Breast epithelium (tissue), 4 donors: ENCODE results near the gene COL6A5. TPM values are rescaled to one million over a fixed set of nuclear protein-coding genes. Genes with fewer than 3 reads are reported as not detected.

ENCODE experiments used
- DNase-seq, 2 donors: peaks; one replicate each; pipeline ENCODE4 v3.0.0-alpha.2; 2019; ENCODE audit warnings: low spot score in 2 of 2
- H3K27ac ChIP-seq, 2 donors: fragments of 200-600 bp; sonication (generic) in 1 of 2; one replicate each; pipeline ENCODE4 v1.5.1; 2016 to 2019; ENCODE audit warnings: mild to moderate bottlenecking in 1 of 2
- H3K27me3 ChIP-seq, 2 donors: fragments of 200-600 bp; sonication (generic) in 1 of 2; one replicate each; pipeline versions ENCODE4 v1.5.1 to v1.6.0; 2017 to 2019; ENCODE audit warnings: control low read depth in 1 of 2, mild to moderate bottlenecking in 1 of 2
- H3K36me3 ChIP-seq: fragments of 200-600 bp; one replicate; pipeline ENCODE4 v1.5.1; 2019
- H3K4me1 ChIP-seq, 2 donors: fragments of 200-600 bp; sonication (generic); one replicate each; pipeline ENCODE4 v1.5.1; 2016 to 2019; ENCODE audit warnings: control low read depth in 1 of 2
- H3K4me3 ChIP-seq, 3 donors: fragments of 200-600 bp; sonication (generic); 1 replicate in 2 of 3; 2 replicates in 1 of 3; pipeline ENCODE4 v1.5.1; 2016 to 2019; ENCODE audit warnings: mild to moderate bottlenecking in 3 of 3, moderate library complexity in 2 of 3
- H3K9me3 ChIP-seq, 2 donors: fragments of 200-600 bp; sonication (generic) in 1 of 2; one replicate each; pipeline ENCODE4 v1.5.1; 2016 to 2019; ENCODE audit warnings: control low read depth in 1 of 2
- POLR2A ChIP-seq: fragments of 450-650 bp; IDR thresholded peaks from one replicate; pipeline ENCODE4 v1.6.1; 2016; ENCODE audit warnings: antibody characterized with exemption, mild to moderate bottlenecking, moderate library complexity
- POLR2AphosphoS5 ChIP-seq, 3 donors: sonication (generic); formaldehyde crosslinking; IDR thresholded peaks; one replicate each; pipeline ENCODE4 v1.6.1; 2017; ENCODE audit warnings: antibody characterized with exemption in 3 of 3
- intact Hi-C: fragments of 100-400 bp; cut with DNase I; formaldehyde crosslinking; loops from one replicate; pipeline ENCODE4 v1.15.1; 2023; ENCODE audit warnings: low total_unique reads
- total RNA-seq, 3 donors: library from RNA; depleted of rRNA; stranded (reverse); fragments of >200 nt; gene quantifications; one replicate each; pipeline ENCODE4 v1.1.0, GENCODE V29; 2016
- TF ChIP-seq, protein P1 (sequence below), 3 donors: fragments of 450-650 bp; IDR thresholded peaks; one replicate each; pipeline ENCODE4 v1.5.1; 2016 to 2017; ENCODE audit warnings: antibody characterized with exemption in 3 of 3, mild to moderate bottlenecking in 3 of 3, moderate library complexity in 3 of 3

The COL6A5 gene
- total RNA-seq, 3 donors from 2014 or later, result not detected

DNA sequence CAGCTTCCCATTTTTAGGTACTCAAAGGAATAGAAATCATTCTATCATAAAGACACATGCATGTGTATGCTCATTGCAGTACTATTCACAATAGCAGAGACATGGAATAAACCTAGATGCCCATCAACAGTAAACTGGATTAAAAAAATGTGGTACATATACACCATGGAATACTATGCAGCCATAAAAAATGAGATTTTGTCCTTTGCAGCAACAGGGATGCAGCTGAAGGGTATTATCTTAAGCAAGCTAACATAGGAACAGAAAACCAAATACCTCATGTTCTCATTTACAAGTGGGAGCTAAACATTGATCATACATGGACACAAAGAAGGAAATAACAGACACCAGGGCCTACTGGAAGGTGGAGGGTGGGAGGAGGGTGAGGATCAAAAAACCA is 33.1 kb upstream of the COL6A5 start:
- no peak for DNase-seq
- no peaks in the 10 kb centered on the region for H3K9me3 ChIP-seq
- no peak for TF ChIP-seq POLR2A
- TF ChIP-seq, protein P1, sequence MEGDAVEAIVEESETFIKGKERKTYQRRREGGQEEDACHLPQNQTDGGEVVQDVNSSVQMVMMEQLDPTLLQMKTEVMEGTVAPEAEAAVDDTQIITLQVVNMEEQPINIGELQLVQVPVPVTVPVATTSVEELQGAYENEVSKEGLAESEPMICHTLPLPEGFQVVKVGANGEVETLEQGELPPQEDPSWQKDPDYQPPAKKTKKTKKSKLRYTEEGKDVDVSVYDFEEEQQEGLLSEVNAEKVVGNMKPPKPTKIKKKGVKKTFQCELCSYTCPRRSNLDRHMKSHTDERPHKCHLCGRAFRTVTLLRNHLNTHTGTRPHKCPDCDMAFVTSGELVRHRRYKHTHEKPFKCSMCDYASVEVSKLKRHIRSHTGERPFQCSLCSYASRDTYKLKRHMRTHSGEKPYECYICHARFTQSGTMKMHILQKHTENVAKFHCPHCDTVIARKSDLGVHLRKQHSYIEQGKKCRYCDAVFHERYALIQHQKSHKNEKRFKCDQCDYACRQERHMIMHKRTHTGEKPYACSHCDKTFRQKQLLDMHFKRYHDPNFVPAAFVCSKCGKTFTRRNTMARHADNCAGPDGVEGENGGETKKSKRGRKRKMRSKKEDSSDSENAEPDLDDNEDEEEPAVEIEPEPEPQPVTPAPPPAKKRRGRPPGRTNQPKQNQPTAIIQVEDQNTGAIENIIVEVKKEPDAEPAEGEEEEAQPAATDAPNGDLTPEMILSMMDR (IDR thresholded peaks at IDR 0.05), result no peak
- TF ChIP-seq POLR2AphosphoS5 (IDR thresholded peaks at IDR 0.05), result no peak
- no peak overlapping the region for H3K27ac ChIP-seq
- H3K4me1 ChIP-seq, result no peaks in the 10 kb centered on the region
- H3K4me3 ChIP-seq, result no peak overlapping the region
- H3K36me3 ChIP-seq, result no peaks in the 10 kb centered on the region
- H3K27me3 ChIP-seq, result no peaks in the 10 kb centered on the region
- intact Hi-C loops, result no loop called here

DNA sequence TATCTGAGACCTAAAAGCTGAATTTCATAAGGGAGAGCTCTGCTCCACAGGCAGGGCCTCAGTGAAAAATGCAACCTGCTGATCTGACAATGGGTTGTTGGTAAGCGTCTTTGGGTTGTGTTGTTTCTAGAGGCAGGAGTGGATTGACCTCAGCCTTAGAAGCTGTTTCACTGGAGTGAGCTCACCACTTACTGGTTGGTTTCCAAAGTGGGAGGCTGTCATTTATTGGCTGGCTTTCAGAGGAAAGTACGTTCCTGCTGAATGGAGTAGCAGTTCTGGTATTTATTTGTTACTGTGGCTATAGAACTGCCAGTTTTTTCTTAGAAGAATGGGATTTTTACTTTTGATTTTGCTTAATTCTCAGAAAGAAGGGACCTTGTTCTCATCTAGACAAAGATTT is 29.3 kb upstream of the COL6A5 start:
- TF ChIP-seq POLR2A (no peak), POLR2AphosphoS5 (IDR thresholded peaks at IDR 0.05) (no peak)
- TF ChIP-seq, protein P1 (IDR thresholded peaks at IDR 0.05), result no peak
- H3K9me3 ChIP-seq, result peaks cover 0 to 1% of the 10 kb centered on the region in 2 donors
- H3K4me1 ChIP-seq, result no peaks in the 10 kb centered on the region
- no peak overlapping the region for H3K27ac ChIP-seq
- no peak for DNase-seq
- intact Hi-C loops, result no loop called here
- no peaks in the 10 kb centered on the region for H3K36me3 ChIP-seq
- no peak overlapping the region for H3K4me3 ChIP-seq
- H3K27me3 ChIP-seq, result no peaks in the 10 kb centered on the region

DNA sequence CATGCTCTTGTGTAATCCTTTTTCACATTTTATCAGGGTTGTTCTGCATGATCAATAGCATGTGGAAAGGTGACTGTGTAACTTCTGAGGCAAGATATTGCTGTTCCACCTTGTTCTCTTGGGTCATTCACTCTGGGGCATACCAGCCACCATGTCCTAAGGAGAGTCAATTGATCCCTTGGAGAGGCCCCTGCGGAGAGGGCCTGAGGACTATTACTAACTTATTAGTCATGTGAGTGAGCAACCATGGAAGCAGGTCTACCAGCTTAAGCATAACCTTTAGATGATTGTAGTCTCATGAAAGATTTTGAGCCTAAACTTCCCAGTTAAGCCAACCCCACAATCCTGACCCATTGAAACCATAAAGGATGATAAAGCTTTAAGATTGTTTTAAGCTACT is 22.0 kb upstream of the COL6A5 start:
- peaks cover 0 to 7% of the 10 kb centered on the region in 2 donors for H3K9me3 ChIP-seq
- H3K27me3 ChIP-seq, result no peaks in the 10 kb centered on the region
- no peak overlapping the region for H3K4me3 ChIP-seq
- intact Hi-C loops, result no loop called here
- TF ChIP-seq POLR2A (no peak), POLR2AphosphoS5 (IDR thresholded peaks at IDR 0.05) (no peak)
- TF ChIP-seq, protein P1 (IDR thresholded peaks at IDR 0.05), result no peak
- no peaks in the 10 kb centered on the region for H3K36me3 ChIP-seq
- no peak for DNase-seq
- H3K4me1 ChIP-seq, result no peaks in the 10 kb centered on the region
- no peak overlapping the region for H3K27ac ChIP-seq

DNA sequence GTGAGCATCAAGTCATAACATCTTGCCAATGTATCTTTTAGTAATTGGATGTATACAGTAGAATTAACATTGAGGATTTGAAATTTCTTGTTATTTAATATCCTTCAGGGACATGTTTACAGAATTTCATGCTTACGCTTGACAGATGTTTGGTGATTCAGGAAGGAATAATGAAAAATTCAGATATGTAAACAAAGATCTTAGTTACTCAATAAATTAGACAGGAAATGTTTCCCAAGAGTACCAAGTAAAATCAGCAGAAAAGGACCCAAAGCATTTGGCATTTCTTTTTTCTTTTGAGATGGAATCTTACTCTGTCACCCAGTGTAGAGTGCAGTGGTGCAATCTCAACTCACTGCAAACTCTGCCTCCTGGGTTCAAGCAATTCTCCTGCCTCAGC is 4.7 kb upstream of the COL6A5 start:
- H3K4me1 ChIP-seq, result no peaks in the 10 kb centered on the region
- H3K27ac ChIP-seq, result no peak overlapping the region
- H3K36me3 ChIP-seq, result no peaks in the 10 kb centered on the region
- no peak for TF ChIP-seq POLR2A
- TF ChIP-seq, protein P1 (IDR thresholded peaks at IDR 0.05), result no peak
- no peak for TF ChIP-seq POLR2AphosphoS5 (IDR thresholded peaks at IDR 0.05)
- intact Hi-C loops, result no loop called here
- H3K27me3 ChIP-seq, result peaks cover 0 to 8% of the 10 kb centered on the region in 2 donors
- DNase-seq, result no peak
- peaks cover 4 to 21% of the 10 kb centered on the region in 2 donors for H3K9me3 ChIP-seq
- H3K4me3 ChIP-seq, result no peak overlapping the region

DNA sequence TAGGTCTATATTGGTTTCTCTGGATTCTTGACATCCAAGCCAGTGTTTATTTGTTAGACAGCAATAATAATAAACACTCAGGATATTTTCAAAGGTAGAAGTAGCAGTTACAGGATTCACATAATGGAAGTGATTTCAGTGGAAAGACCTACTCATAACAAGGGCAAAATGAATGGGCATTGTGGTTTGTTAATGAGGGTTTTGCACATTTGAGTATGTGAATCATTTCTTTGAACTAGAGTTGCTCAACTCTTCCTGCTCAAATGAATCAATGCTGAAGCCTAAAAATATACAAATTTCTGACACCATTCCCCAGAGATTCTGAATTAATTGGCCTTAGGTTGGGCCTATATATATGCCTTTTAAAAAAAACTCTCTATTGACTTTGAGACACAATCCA is 4.1 kb upstream of the COL6A5 start:
- no peak for DNase-seq
- H3K9me3 ChIP-seq, result peaks cover 4 to 16% of the 10 kb centered on the region in 2 donors
- intact Hi-C loops, result no loop called here
- no peak overlapping the region for H3K27ac ChIP-seq
- no peaks in the 10 kb centered on the region for H3K36me3 ChIP-seq
- H3K4me3 ChIP-seq, result no peak overlapping the region
- TF ChIP-seq, protein P1 (IDR thresholded peaks at IDR 0.05), result no peak
- TF ChIP-seq POLR2AphosphoS5 (IDR thresholded peaks at IDR 0.05) (no peak), POLR2A (no peak)
- H3K27me3 ChIP-seq, result peaks cover 0 to 14% of the 10 kb centered on the region in 2 donors
- H3K4me1 ChIP-seq, result no peaks in the 10 kb centered on the region
